Suppressor macrophage treated with lipopolysaccharide for 4 hours (primary cell): ENCODE measurements around the gene FADD.

Experiments
- DNase-seq: peaks from one replicate; pipeline ENCODE4 v3.0.0-alpha.2; 2020

Gene FADD

GRCh38 chr11:70202920-70203750 is at the start of gene FADD:
TSS of gene FADD (plus strand) at chr11:70203296. CDS start at chr11:70203460, 164 bp downstream.
- DNase-seq = peak; percentile 97

- DNase-seq = no peak
Measured at GRCh38 chr11:70155386-70155785, 47.7 kb upstream of the FADD start.

- DNase-seq = no peak
Measured at GRCh38 chr11:70156291-70157037, 46.6 kb upstream of the FADD start.

GRCh38 chr11:70158201-70158600 is 44.9 kb upstream of the FADD start:
- DNase-seq = no peak

GRCh38 chr11:70158757-70159389 is 44.2 kb upstream of the FADD start:
- DNase-seq = no peak

GRCh38 chr11:70159627-70160570 is 43.2 kb upstream of the FADD start:
- DNase-seq = no peak

GRCh38 chr11:70161043-70161625 is 42.0 kb upstream of the FADD start:
- no peak for DNase-seq

- DNase-seq = no peak
Measured at GRCh38 chr11:70164705-70165104, 38.4 kb upstream of the FADD start.

- no peak for DNase-seq
Measured at GRCh38 chr11:70167120-70167519, 36.0 kb upstream of the FADD start.

GRCh38 chr11:70167723-70168404 is 35.2 kb upstream of the FADD start:
- DNase-seq = no peak

GRCh38 chr11:70168405-70168754 is 34.7 kb upstream of the FADD start:
- no peak for DNase-seq

GRCh38 chr11:70169127-70169526 is 34.0 kb upstream of the FADD start:
- no peak for DNase-seq

GRCh38 chr11:70169632-70170031 is 33.5 kb upstream of the FADD start:
- no peak for DNase-seq

GRCh38 chr11:70170596-70171210 is 32.4 kb upstream of the FADD start:
- DNase-seq = no peak

GRCh38 chr11:70173018-70173417 is 30.1 kb upstream of the FADD start:
- DNase-seq = no peak

GRCh38 chr11:70174547-70175235 is 28.4 kb upstream of the FADD start:
- DNase-seq = no peak

- DNase-seq = no peak
Measured at GRCh38 chr11:70175236-70175698, 27.8 kb upstream of the FADD start.

GRCh38 chr11:70176940-70177689 is 26.0 kb upstream of the FADD start:
- peak; percentile 48 for DNase-seq

GRCh38 chr11:70180906-70181305 is 22.2 kb upstream of the FADD start:
- DNase-seq = no peak

GRCh38 chr11:70182266-70182665 is 20.8 kb upstream of the FADD start:
- DNase-seq = no peak
